22Rv1 (cell line): ENCODE data around the gene TBKBP1.
A peak's percentile ranks its signal among the peaks of the same experiment; 100 is the strongest.

Experiments used
- H3K27ac ChIP-seq: fragments of 450-650 bp; 2 replicates; pipeline ENCODE4 v1.5.1; 2017
- ZFX ChIP-seq: fragments of 450-650 bp; IDR thresholded peaks from 2 replicates; pipeline ENCODE4 v1.6.1; 2017; ENCODE audit warnings: antibody characterized with exemption, borderline replicate concordance
- TF ChIP-seq, protein P1 (sequence below): fragments of 450-650 bp; IDR thresholded peaks from 2 replicates; pipeline ENCODE4 v1.5.1; 2017; ENCODE audit warnings: mild to moderate bottlenecking

TBKBP1 gene

GRCh38 chr17:47690121-47690520, 3.8 kb upstream of the TBKBP1 start:
- no peak for TF ChIP-seq ZFX
- TF ChIP-seq, protein P1, sequence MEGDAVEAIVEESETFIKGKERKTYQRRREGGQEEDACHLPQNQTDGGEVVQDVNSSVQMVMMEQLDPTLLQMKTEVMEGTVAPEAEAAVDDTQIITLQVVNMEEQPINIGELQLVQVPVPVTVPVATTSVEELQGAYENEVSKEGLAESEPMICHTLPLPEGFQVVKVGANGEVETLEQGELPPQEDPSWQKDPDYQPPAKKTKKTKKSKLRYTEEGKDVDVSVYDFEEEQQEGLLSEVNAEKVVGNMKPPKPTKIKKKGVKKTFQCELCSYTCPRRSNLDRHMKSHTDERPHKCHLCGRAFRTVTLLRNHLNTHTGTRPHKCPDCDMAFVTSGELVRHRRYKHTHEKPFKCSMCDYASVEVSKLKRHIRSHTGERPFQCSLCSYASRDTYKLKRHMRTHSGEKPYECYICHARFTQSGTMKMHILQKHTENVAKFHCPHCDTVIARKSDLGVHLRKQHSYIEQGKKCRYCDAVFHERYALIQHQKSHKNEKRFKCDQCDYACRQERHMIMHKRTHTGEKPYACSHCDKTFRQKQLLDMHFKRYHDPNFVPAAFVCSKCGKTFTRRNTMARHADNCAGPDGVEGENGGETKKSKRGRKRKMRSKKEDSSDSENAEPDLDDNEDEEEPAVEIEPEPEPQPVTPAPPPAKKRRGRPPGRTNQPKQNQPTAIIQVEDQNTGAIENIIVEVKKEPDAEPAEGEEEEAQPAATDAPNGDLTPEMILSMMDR, result no peak
- H3K27ac ChIP-seq, result no peak overlapping the region

DNA sequence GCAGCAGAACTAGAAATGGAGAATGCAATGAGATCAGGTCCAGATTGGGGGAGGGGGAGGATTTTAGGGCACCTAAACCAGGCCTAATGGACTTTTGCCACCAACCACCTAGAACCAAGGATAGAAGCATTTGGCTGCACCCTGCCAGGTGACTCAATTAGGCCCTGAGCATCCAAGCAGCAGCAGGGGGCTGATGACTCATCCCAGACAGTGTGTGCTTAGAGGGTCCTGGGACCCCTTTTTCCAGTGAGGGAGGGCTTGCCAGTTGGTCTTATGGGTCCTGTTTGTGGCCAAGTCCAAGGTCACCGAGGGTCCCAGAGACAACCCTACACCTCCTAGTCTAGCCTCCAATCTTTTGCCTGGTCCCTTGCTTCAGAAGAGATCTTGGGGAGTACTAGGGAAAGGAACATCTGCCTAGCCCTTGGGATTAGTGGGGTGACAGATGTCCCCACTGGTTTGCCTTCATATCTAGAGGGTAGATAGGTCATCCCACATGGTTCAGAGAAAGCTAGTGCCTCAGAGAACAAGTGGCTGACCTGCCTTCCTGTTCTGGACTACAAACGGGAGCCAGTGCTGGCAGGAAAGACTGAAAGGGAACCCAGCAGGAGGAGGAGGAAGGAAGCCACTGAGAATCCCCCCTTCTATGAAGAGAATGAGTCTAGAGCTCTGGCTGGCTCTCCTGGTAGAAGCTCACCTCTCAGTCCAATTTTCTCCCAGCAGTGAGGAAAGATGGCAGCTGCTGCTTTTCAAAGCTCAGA, 1.6 kb upstream of the TBKBP1 start:
- no peak overlapping the region for H3K27ac ChIP-seq
- no peak for TF ChIP-seq ZFX
- TF ChIP-seq, protein P1, result no peak

- no peak for TF ChIP-seq ZFX
- TF ChIP-seq, protein P1, result no peak
- H3K27ac ChIP-seq, result no peak overlapping the region
Measured at GRCh38 chr17:47692895-47693730, 848 bp upstream of the TBKBP1 start.

DNA sequence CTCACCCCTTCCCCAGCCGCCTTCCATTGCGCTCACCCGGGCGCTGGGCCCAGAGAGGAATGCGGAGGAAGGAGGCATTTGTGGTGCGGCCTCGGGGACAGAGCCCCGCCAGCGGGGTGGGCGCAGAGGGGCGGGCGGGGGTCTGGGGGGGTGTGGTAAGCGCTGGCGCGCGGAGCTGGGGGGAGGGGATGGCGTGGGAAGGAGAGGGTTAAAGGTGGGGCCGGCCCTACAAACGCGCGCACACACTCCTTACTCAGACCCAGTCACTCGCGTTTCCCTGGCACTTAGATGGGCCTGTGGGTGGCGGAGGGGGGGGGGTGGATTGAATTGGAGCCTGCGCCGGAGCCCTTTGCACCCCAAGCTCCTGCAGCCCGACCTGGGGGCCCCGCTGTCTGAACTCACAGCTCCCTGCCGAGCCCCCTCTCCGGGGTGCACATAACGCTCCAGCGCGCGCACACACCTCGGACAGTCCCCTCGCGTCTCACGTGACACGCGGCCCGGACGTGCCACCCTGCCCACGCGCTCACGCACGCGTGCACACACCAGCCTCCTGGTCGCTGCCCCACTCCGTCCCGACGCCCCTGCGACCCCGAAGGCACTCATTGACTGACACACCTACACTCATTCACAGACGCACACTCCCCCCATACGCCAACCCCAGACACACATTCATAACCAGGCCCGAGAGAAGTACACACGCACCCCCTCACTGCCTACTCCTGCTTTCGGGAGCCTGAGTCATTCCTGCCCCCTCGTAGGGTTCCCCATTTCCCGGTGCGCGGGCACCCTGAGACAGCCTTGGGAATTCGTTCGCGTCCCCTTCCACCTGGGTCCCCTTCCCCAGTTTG, 844 bp downstream of the TBKBP1 start:
- H3K27ac ChIP-seq, result 0 out of 2 replicates have a peak overlapping the region, but pooled peaks have one; percentile 37
- TF ChIP-seq ZFX, result no peak
- TF ChIP-seq, protein P1, result no peak

DNA sequence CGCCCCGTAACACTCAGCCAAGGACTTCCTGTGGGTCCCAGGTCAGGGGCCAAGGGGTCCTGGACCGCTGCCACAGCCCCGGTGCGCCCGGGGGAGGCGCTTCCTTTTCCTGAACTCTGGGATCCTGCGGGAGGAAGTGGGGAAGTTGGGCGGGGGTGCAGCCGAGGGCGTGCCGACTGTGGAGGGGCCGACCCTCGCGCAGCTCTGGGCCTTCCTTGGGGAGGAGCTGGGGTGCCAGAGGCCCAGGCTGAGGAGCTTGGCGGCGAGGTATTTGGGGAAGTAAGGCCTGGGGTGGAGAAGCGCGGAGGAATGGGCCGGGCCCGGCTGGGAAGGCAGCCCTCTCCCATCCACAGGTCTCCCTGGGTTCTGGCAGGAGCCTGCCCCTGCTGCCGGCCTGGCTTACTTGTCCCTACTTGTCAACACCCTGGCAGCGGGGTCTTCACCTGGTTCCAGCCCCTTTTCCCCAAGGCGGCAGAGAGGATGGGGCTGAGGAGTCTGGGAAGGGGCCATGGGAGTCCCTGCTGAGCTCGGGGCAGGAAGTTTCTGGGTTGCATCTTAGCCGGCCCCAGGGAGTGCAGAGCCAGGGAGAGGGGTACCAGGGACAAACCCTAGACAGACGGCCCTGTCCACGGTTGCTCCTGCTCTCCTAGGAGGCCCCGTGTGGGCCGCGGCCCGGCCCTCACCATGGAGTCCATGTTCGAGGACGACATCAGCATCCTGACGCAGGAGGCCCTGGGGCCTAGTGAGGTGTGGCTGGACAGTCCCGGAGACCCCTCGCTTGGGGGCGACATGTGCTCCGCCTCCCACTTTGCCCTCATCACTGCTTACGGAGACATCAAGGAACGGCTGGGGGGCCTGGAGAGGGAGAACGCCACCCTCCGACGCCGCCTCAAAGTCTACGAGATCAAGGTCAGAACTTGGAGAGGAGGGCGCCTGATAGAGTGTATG, 1.7 kb downstream of the TBKBP1 start:
- TF ChIP-seq, protein P1, result no peak
- no peak overlapping the region for H3K27ac ChIP-seq

DNA sequence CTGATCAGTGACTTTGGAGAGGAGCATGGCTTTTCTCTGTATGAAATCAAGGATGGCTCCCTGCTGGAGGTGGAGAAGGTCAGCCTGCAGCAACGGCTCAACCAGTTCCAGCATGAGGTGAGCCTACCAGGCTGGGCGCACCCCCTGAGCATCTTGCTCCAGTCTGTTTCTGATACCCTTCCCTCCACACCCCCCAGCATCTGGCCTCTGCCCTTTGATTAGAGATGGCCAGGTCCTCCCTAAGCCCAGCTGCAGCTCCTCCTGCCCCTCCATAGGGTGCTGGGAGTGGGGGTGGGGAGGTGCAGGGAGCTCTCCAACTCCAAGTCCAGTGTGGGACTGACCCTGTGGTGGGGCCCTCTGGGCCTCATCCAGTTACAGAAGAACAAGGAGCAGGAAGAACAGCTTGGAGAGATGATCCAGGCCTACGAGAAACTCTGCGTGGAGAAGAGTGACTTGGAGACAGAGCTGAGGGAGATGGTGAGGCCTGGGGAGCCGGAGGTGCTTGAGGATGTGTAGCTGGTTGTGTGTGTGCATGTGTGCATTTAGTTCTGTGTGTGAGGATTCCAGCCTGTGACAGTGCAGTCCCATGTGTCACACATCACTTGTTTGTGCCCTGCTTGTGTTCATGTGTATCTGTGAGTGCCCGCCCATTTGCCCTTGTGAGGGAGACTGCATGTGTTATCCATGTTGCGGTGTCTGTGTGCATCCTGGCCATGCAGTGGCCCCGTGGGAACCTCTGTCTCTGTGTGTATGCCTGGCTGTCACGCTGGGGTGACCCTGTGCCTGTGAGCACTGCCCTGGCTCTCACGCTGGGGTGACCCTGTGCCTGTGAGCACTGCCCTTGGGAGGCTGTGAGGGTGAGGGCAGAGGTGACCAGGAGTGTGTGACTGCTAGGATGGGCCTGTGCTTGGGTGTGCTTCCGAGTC, 3.0 kb downstream of the TBKBP1 start:
- H3K27ac ChIP-seq, result no peak overlapping the region
- TF ChIP-seq ZFX, result no peak
- TF ChIP-seq, protein P1, result no peak
